Transverse colon (tissue), 4 donors: ENCODE results near the gene MTHFD1L.

Experiments
- CTCF ChIP-seq, 5 experiments: fragments of 200-600 bp in 3 of 5; fragments of 450-650 bp in 2 of 5; sonication (generic) in 3 of 5; IDR thresholded peaks; 1 replicate in 2 of 5; 2 replicates in 3 of 5; pipeline ENCODE4 v1.5.1; 2016 to 2017; ENCODE audit warnings: antibody characterized with exemption in 5 of 5, inconsistent platforms in 3 of 5, mild to moderate bottlenecking in 2 of 5, moderate library complexity in 1 of 5
- POLR2A ChIP-seq: fragments of 450-650 bp; IDR thresholded peaks from one replicate; pipeline ENCODE4 v1.6.1; 2016; ENCODE audit warnings: antibody characterized with exemption, mild to moderate bottlenecking, moderate library complexity
- POLR2AphosphoS5 ChIP-seq, 3 donors: sonication (generic); formaldehyde crosslinking; IDR thresholded peaks; one replicate each; pipeline ENCODE4 v1.6.1; 2016; ENCODE audit warnings: antibody characterized with exemption in 3 of 3

- TF ChIP-seq POLR2AphosphoS5 (IDR thresholded peaks at IDR 0.05), result no peak
- TF ChIP-seq CTCF (IDR thresholded peaks at IDR 0.05), result no peak
- TF ChIP-seq POLR2A, result no peak
Observed at GRCh38 chr6:150914372-150914771, 48.9 kb downstream of the MTHFD1L start.
